Suprapubic skin (tissue), 4 donors: ENCODE results near the gene HHLA2. TPM values are rescaled to one million over a fixed set of nuclear protein-coding genes. Genes with fewer than 3 reads are reported as not detected.
"Not testable (repeated sequence)": the region's sequence is repeated elsewhere in the genome, so short reads cannot be mapped to it uniquely, and the experiment has no call there.

Source experiments
- DNase-seq, 2 donors: peaks; one replicate each; pipeline ENCODE4 v3.0.0-alpha.2; 2019; ENCODE audit warnings: low spot score in 2 of 2
- H3K27ac ChIP-seq: fragments of 200-600 bp; sonication (generic); one replicate; pipeline ENCODE4 v1.5.1; 2019
- H3K27me3 ChIP-seq: fragments of 200-600 bp; sonication (generic); one replicate; pipeline ENCODE4 v1.5.1; 2019
- H3K36me3 ChIP-seq: fragments of 200-600 bp; sonication (generic); one replicate; pipeline ENCODE4 v1.5.1; 2019
- H3K4me1 ChIP-seq: fragments of 200-600 bp; sonication (generic); one replicate; pipeline ENCODE4 v1.5.1; 2019
- H3K4me3 ChIP-seq: fragments of 200-600 bp; sonication (generic); one replicate; pipeline ENCODE4 v1.5.1; 2019; ENCODE audit warnings: mild to moderate bottlenecking
- H3K9me3 ChIP-seq: fragments of 200-600 bp; sonication (generic); one replicate; pipeline ENCODE4 v1.5.1; 2019
- CTCF ChIP-seq, 2 donors: fragments of 200-600 bp in 1 of 2; fragments of 450-650 bp in 1 of 2; sonication (generic) in 1 of 2; IDR thresholded peaks; one replicate each; pipeline ENCODE4 v1.5.1; 2016 to 2019; ENCODE audit warnings: antibody characterized with exemption in 2 of 2, mild to moderate bottlenecking in 1 of 2, moderate library complexity in 1 of 2
- EP300 ChIP-seq: sonication (generic); formaldehyde crosslinking; IDR thresholded peaks from one replicate; pipeline ENCODE4 v1.6.1; 2017; ENCODE audit warnings: antibody characterized with exemption
- POLR2A ChIP-seq, 2 donors: fragments of 450-650 bp; IDR thresholded peaks; one replicate each; pipeline ENCODE4 v1.6.1; 2017; ENCODE audit warnings: antibody characterized with exemption in 2 of 2, mild to moderate bottlenecking in 2 of 2, moderate library complexity in 2 of 2
- POLR2AphosphoS5 ChIP-seq, 3 donors: sonication (generic); formaldehyde crosslinking; IDR thresholded peaks; one replicate each; pipeline ENCODE4 v1.6.1; 2017; ENCODE audit warnings: antibody characterized with exemption in 3 of 3
- WGBS: methylation state at CpG from one replicate; pipeline ENCODE4 v1.1.5; 2018; 5-methylcytosine and 5-hydroxymethylcytosine counted together
- total RNA-seq, 4 donors: library from RNA; depleted of rRNA; stranded (reverse); fragments of >200 nt; gene quantifications; one replicate each; pipeline ENCODE4 v1.1.0, GENCODE V29; 2016

HHLA2 gene
- total RNA-seq, 4 donors from 2014 or later: not detected

- WGBS: 37% methylated on average over 2 of the region's 2 CpGs
- Histone ChIP-seq H3K27me3 (no peaks in the 10 kb centered on the region), H3K36me3 (no peaks in the 10 kb centered on the region), H3K4me1 (no peaks in the 10 kb centered on the region), H3K9me3 (no peaks in the 10 kb centered on the region), H3K27ac (no peak overlapping the region), H3K4me3 (no peak overlapping the region)
- DNase-seq: no peak
- no peak for TF ChIP-seq CTCF (IDR thresholded peaks at IDR 0.05)
Observed at GRCh38 chr3:108271626-108272025, 24.7 kb upstream of the HHLA2 start.

GRCh38 chr3:108279066-108279465 lies 17.3 kb upstream of the HHLA2 start:
- 91% methylated on average over 4 of the region's 4 CpGs for WGBS

GRCh38 chr3:108280476-108280875 lies 15.9 kb upstream of the HHLA2 start:
- TF ChIP-seq EP300 (no peak), POLR2AphosphoS5 (IDR thresholded peaks at IDR 0.05) (no peak), POLR2A (IDR thresholded peaks at IDR 0.05) (no peak), CTCF (IDR thresholded peaks at IDR 0.05) (no peak)
- Histone ChIP-seq H3K4me3 (no peak overlapping the region), H3K27me3 (no peaks in the 10 kb centered on the region), H3K36me3 (no peaks in the 10 kb centered on the region), H3K4me1 (no peaks in the 10 kb centered on the region), H3K9me3 (no peaks in the 10 kb centered on the region), H3K27ac (no peak overlapping the region)
- no peak for DNase-seq

More at GRCh38 chr3:108279066-108279465, 17.3 kb upstream of the HHLA2 start:
- not testable (repeated sequence) for DNase-seq, H3K4me3 ChIP-seq, H3K36me3 ChIP-seq, H3K4me1 ChIP-seq, H3K27me3 ChIP-seq, H3K27ac ChIP-seq, H3K9me3 ChIP-seq

GRCh38 chr3:108281670-108282069 lies 14.7 kb upstream of the HHLA2 start:
- H3K4me1 ChIP-seq: no peaks in the 10 kb centered on the region
- no peaks in the 10 kb centered on the region for H3K36me3 ChIP-seq
- H3K27ac ChIP-seq: no peak overlapping the region
- TF ChIP-seq EP300: no peak
- TF ChIP-seq POLR2A (IDR thresholded peaks at IDR 0.05): no peak
- no peak for TF ChIP-seq CTCF (IDR thresholded peaks at IDR 0.05)
- no peak for TF ChIP-seq POLR2AphosphoS5 (IDR thresholded peaks at IDR 0.05)
- H3K9me3 ChIP-seq: no peaks in the 10 kb centered on the region
- H3K27me3 ChIP-seq: no peaks in the 10 kb centered on the region
- H3K4me3 ChIP-seq: no peak overlapping the region
- DNase-seq: no peak

- Histone ChIP-seq H3K4me1 (no peaks in the 10 kb centered on the region), H3K27ac (no peak overlapping the region), H3K9me3 (no peaks in the 10 kb centered on the region), H3K36me3 (no peaks in the 10 kb centered on the region), H3K27me3 (no peaks in the 10 kb centered on the region), H3K4me3 (no peak overlapping the region)
- TF ChIP-seq CTCF (IDR thresholded peaks at IDR 0.05): no peak
- TF ChIP-seq POLR2A (IDR thresholded peaks at IDR 0.05): no peak
- TF ChIP-seq POLR2AphosphoS5 (IDR thresholded peaks at IDR 0.05): no peak
- no peak for TF ChIP-seq EP300
- no peak for DNase-seq
- 59% methylated on average over 1 of the region's 1 CpG for WGBS
Observed at GRCh38 chr3:108283006-108283405, 13.3 kb upstream of the HHLA2 start.

GRCh38 chr3:108283989-108284388 lies 12.4 kb upstream of the HHLA2 start:
- WGBS: 81% methylated on average over 2 of the region's 2 CpGs
- Histone ChIP-seq H3K4me1 (no peaks in the 10 kb centered on the region), H3K4me3 (no peak overlapping the region), H3K27ac (no peak overlapping the region), H3K9me3 (no peaks in the 10 kb centered on the region), H3K27me3 (no peaks in the 10 kb centered on the region), H3K36me3 (no peaks in the 10 kb centered on the region)
- TF ChIP-seq POLR2A (IDR thresholded peaks at IDR 0.05) (no peak), CTCF (IDR thresholded peaks at IDR 0.05) (no peak), POLR2AphosphoS5 (IDR thresholded peaks at IDR 0.05) (no peak), EP300 (no peak)
- DNase-seq: no peak
